OCI-LY1 (cell line): Measurements from ENCODE around the gene GRK4.
"Not testable (repeated sequence)": the region's sequence is repeated elsewhere in the genome, so short reads cannot be mapped to it uniquely, and the experiment has no call there.

Experiments used
- H2AFZ ChIP-seq: fragments of 200-600 bp; sonication (generic), shearing (Covaris generic); 2 replicates; pipeline ENCODE4 v1.6.0; 2014; ENCODE audit warnings: antibody characterized with exemption, mild to moderate bottlenecking, low read length
- H3F3A ChIP-seq: fragments of 200-600 bp; sonication (generic), shearing (Covaris generic); 2 replicates; pipeline ENCODE4 v1.6.0; 2014; ENCODE audit warnings: mild to moderate bottlenecking, antibody characterized with exemption, low read length, moderate library complexity; ENCODE audit not compliant: insufficient read depth
- H3K27ac ChIP-seq: fragments of 200-600 bp; sonication (generic); 2 replicates; pipeline ENCODE4 v1.5.1; 2014; ENCODE audit warnings: low read length, mixed run types, mild to moderate bottlenecking, low read depth; ENCODE audit not compliant: poor library complexity, severe bottlenecking
- H3K27me3 ChIP-seq: fragments of 200-600 bp; sonication (generic); 2 replicates; pipeline ENCODE4 v1.6.0; 2014; ENCODE audit warnings: antibody characterized with exemption, mild to moderate bottlenecking, low read length, moderate library complexity; ENCODE audit not compliant: insufficient read depth
- H3K36me3 ChIP-seq: fragments of 200-600 bp; sonication (generic); 2 replicates; pipeline ENCODE4 v1.6.1; 2014; ENCODE audit warnings: mild to moderate bottlenecking, antibody characterized with exemption, low read length, moderate library complexity, mixed read lengths; ENCODE audit not compliant: insufficient read depth
- H3K4me1 ChIP-seq: fragments of 200-600 bp; sonication (generic); 2 replicates; pipeline ENCODE4 v1.5.1; 2014; ENCODE audit warnings: mild to moderate bottlenecking, low read length, moderate library complexity; ENCODE audit not compliant: insufficient read depth, severe bottlenecking
- H3K4me2 ChIP-seq: fragments of 200-600 bp; sonication (generic), shearing (Covaris generic); 2 replicates; pipeline ENCODE4 v1.6.1; 2014; ENCODE audit warnings: low read length
- H3K4me3 ChIP-seq: fragments of 200-600 bp; sonication (generic); 2 replicates; pipeline ENCODE4 v1.5.1; 2014; ENCODE audit warnings: low read length, low read depth, mild to moderate bottlenecking, mixed read lengths; ENCODE audit not compliant: poor library complexity, severe bottlenecking
- H3K79me2 ChIP-seq: fragments of 200-600 bp; shearing (Covaris generic); 2 replicates; pipeline ENCODE4 v1.6.1; 2016; ENCODE audit warnings: mixed run types, low read length, mixed read lengths; ENCODE audit not compliant: insufficient read depth
- H3K9ac ChIP-seq: fragments of 200-600 bp; sonication (generic), shearing (Covaris generic); 2 replicates; pipeline ENCODE4 v1.6.1; 2014; ENCODE audit warnings: mild to moderate bottlenecking, low read length, mixed read lengths
- H3K9me2 ChIP-seq: fragments of 200-600 bp; sonication (generic), shearing (Covaris generic); 2 replicates; pipeline ENCODE4 v1.6.1; 2014; ENCODE audit warnings: low read depth, mild to moderate bottlenecking, low read length, mixed read lengths
- H3K9me3 ChIP-seq: fragments of 200-600 bp; shearing (Covaris generic); 2 replicates; pipeline ENCODE4 v1.6.1; 2014; ENCODE audit warnings: low read length, mixed read lengths
- H4K20me1 ChIP-seq: fragments of 200-600 bp; sonication (generic), shearing (Covaris generic); 2 replicates; pipeline ENCODE4 v1.6.0; 2016; ENCODE audit warnings: mild to moderate bottlenecking, low read length; ENCODE audit not compliant: insufficient read depth
- EZH2 ChIP-seq: fragments of 200-600 bp; sonication (generic), shearing (Covaris generic); IDR thresholded peaks from 2 replicates; pipeline ENCODE4 v1.8.0; 2017; ENCODE audit warnings: borderline replicate concordance, mixed run types, mild to moderate bottlenecking, antibody characterized with exemption, low read length, moderate library complexity, mixed read lengths
- TF ChIP-seq, protein P1 (sequence below): fragments of 200-600 bp; sonication (generic), shearing (Covaris generic); IDR thresholded peaks from 2 replicates; pipeline ENCODE4 v1.5.1; 2017; ENCODE audit warnings: mild to moderate bottlenecking, antibody characterized with exemption, low read length, moderate library complexity, mixed read lengths

Gene GRK4

DNA sequence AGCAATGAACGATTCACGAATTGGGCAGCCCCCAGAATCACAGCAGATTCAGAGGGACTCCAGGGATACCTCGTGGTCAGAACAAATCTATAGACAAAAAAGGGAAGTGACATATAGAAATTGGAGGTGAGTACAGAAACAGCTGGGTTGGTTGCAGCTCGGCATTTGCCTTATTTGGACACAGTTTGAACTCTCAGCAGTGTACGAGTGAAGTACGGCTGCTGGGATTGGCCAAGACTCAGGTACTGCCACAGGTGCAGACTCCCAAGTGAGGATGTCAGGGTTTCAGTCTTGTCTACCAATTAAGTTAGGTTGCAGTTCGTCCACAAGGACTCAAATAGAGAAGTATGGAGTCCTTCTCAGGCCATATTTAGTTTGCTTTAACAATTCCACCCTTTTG lies 82.8 kb downstream of the GRK4 start:
- Histone ChIP-seq H3K27me3 (no peaks in the 10 kb centered on the region), H3K27ac (no peak overlapping the region), H3K9me3 (no peaks in the 10 kb centered on the region), H4K20me1 (no peaks in the 10 kb centered on the region), H3K4me2 (no peak overlapping the region), H3F3A (no peaks in the 10 kb centered on the region), H3K79me2 (no peaks in the 10 kb centered on the region), H2AFZ (no peak overlapping the region), H3K4me3 (no peak overlapping the region), H3K9ac (no peak overlapping the region), H3K4me1 (peaks cover 17% of the 10 kb centered on the region), H3K9me2 (no peaks in the 10 kb centered on the region), H3K36me3 (no peaks in the 10 kb centered on the region)
- no peak for TF ChIP-seq EZH2
- TF ChIP-seq, protein P1, sequence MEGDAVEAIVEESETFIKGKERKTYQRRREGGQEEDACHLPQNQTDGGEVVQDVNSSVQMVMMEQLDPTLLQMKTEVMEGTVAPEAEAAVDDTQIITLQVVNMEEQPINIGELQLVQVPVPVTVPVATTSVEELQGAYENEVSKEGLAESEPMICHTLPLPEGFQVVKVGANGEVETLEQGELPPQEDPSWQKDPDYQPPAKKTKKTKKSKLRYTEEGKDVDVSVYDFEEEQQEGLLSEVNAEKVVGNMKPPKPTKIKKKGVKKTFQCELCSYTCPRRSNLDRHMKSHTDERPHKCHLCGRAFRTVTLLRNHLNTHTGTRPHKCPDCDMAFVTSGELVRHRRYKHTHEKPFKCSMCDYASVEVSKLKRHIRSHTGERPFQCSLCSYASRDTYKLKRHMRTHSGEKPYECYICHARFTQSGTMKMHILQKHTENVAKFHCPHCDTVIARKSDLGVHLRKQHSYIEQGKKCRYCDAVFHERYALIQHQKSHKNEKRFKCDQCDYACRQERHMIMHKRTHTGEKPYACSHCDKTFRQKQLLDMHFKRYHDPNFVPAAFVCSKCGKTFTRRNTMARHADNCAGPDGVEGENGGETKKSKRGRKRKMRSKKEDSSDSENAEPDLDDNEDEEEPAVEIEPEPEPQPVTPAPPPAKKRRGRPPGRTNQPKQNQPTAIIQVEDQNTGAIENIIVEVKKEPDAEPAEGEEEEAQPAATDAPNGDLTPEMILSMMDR = no peak

DNA sequence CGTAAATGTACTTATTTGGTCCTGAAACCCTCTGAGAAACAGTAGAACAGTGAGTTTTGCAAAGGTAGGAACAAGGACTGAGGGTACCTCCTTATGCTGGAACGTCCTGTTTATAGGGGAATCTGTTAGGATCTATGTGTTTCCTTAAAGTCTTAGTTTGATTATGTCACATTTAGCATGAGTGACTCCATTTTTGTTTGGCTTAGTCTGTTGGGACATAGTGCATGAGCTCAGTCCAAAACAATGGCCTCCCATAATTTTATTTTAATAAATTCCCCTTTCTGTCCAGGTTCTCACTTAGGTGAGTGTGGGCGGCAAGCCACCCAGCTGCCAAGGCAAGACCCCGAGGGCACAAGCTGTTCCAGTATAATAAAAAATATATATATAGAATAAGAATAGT lies 83.3 kb downstream of the GRK4 start:
- no peak overlapping the region for H3K9ac ChIP-seq
- no peaks in the 10 kb centered on the region for H3K27me3 ChIP-seq
- H3K9me3 ChIP-seq = no peaks in the 10 kb centered on the region
- H2AFZ ChIP-seq = no peak overlapping the region
- H3K4me2 ChIP-seq = no peak overlapping the region
- H3F3A ChIP-seq = no peaks in the 10 kb centered on the region
- no peak overlapping the region for H3K4me3 ChIP-seq
- H3K4me1 ChIP-seq = peaks cover 17% of the 10 kb centered on the region
- H3K27ac ChIP-seq = no peak overlapping the region
- TF ChIP-seq, protein P1 = no peak
- TF ChIP-seq EZH2 = no peak
- H3K79me2 ChIP-seq = no peaks in the 10 kb centered on the region
- H3K36me3 ChIP-seq = no peaks in the 10 kb centered on the region
- no peaks in the 10 kb centered on the region for H3K9me2 ChIP-seq
- H4K20me1 ChIP-seq = no peaks in the 10 kb centered on the region

DNA sequence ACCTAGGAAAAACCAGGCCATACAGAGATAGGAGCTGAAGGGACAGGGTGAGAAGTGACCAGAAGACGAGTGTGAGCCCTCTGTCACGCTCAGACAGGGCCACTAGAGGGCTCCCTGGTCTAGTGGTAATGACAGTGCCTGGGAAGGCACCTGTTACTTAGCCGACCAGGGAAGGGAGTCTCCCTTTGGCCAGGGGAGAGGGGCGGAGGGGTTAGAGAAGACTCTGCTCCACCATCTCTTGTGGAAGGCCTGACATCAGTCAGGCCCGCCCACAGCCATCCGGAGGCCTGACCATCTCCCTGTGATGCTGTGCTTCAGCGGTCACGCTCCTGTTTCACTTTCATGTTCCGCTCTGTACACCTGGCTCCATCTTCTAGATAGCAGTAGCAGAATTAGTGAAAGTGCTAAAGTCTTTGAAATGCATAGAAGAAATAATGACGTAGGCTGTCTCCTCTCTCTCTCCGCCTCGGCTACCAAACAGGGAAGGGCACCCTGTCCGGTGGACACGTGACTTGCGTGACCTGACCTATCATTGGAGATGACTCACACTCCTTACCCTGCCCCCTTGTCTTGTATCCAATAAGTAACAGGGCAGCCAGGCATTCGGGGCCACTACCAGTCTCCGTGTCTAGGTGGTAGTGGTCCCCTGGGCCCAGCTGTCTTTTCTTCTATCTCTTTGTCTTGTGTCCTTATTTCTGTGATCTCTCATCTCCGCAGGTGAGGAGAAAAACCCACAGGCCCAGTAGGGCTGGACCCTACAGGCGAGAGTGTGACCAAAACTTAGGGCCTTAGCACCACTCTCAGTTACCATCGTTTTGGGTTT lies 84.3 kb downstream of the GRK4 start:
- TF ChIP-seq EZH2 = no peak
- TF ChIP-seq, protein P1 = peak; percentile 45; the same call in 1 of the 2 replicates
- H3K36me3 ChIP-seq = no peaks in the 10 kb centered on the region
- no peaks in the 10 kb centered on the region for H3F3A ChIP-seq
- no peak overlapping the region for H2AFZ ChIP-seq
- no peaks in the 10 kb centered on the region for H4K20me1 ChIP-seq
- no peaks in the 10 kb centered on the region for H3K9me3 ChIP-seq
- H3K4me2 ChIP-seq = peak overlapping the region; percentile 51; the same call in 1 of the 2 replicates
- H3K27ac ChIP-seq = no peak overlapping the region
- no peaks in the 10 kb centered on the region for H3K79me2 ChIP-seq
- peaks cover 17% of the 10 kb centered on the region for H3K4me1 ChIP-seq
- no peaks in the 10 kb centered on the region for H3K27me3 ChIP-seq
- H3K4me3 ChIP-seq = peak overlapping the region; percentile 51
- H3K9ac ChIP-seq = no peak overlapping the region
- H3K9me2 ChIP-seq = no peaks in the 10 kb centered on the region

DNA sequence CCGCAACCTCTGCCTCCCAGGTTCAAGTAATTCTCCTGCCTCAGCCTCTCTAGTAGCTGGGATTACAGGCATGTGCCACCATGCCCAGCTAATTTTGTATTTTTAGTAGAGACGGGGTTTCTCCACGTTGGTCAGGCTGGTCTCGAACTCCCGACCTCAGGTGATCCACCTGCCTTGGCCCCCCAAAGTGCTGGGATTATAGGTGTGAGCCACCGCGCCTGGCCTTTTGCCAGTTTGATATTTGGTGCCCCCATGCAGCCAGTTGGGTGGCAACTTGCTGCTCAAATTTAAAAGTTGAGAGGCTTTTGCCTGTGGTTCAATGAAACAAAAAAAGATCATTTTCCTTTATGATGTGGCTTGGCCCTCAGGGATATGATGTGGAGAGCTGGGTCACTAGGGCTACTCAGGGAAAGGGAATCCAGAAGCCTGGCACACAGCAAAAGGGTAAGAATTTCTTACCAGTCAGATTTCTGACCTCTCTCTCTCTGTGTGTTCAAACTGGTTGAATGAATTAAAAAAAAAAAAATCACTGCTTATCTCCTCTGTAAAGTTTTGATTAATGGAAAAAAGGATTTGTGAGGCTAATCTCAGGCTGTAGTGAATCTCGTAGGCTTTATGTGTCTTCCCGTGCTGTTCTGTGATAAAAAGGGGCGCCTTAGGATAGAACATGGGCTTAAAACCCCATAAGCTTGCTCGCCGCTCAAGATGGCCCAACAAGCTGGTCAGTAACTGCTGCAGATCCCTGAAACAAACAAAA lies 87.9 kb downstream of the GRK4 start:
- H2AFZ ChIP-seq, H3K36me3 ChIP-seq, H3K4me2 ChIP-seq, H3F3A ChIP-seq, H3K27me3 ChIP-seq, H3K9ac ChIP-seq, H3K9me2 ChIP-seq, H4K20me1 ChIP-seq, H3K9me3 ChIP-seq, H3K27ac ChIP-seq, H3K4me3 ChIP-seq, H3K79me2 ChIP-seq: not testable (repeated sequence)
- peaks cover 12% of the 10 kb centered on the region for H3K4me1 ChIP-seq
